ENCODE measurements around the gene SLC22A16. TPM values are rescaled to one million over a fixed set of nuclear protein-coding genes. Genes with fewer than 3 reads are reported as not detected.

The SLC22A16 gene
- total RNA-seq, 4 donors from 2014 or later, result not detected

DNA sequence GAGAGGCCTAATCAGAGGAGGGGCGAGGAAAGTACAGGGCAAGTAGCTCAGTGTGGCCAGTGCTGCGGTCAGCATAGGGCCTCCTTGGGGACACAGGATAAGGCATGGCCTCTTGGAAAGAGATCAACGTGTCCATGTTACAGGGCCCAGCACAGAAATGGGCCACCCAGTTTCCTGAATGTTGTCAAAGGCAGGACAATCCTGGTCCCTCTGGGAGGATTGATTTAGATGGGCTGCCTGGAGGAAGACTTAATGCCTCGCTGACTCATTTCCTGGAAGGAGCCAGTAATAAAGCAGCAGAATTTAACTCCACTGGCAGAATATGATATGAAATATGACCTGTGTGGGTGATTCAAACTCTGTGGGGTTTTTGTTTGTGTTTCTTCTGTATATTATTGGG is 77.6 kb downstream of the SLC22A16 start:
- 80 to 82% methylated on average over 4 of the region's 4 CpGs for WGBS, 2 donors
- Histone ChIP-seq H3K4me1 (peaks cover 0 to 12% (median 2%) of the 10 kb centered on the region in 4 donors), H3K27ac (peak overlapping the region in 2 of 4 donors; percentile 31 to 52), H3K9me3 (no peaks in the 10 kb centered on the region), H3K27me3 (no peaks in the 10 kb centered on the region), H3K4me3 (no peak overlapping the region), H3K36me3 (no peaks in the 10 kb centered on the region)
- TF ChIP-seq, protein P1, sequence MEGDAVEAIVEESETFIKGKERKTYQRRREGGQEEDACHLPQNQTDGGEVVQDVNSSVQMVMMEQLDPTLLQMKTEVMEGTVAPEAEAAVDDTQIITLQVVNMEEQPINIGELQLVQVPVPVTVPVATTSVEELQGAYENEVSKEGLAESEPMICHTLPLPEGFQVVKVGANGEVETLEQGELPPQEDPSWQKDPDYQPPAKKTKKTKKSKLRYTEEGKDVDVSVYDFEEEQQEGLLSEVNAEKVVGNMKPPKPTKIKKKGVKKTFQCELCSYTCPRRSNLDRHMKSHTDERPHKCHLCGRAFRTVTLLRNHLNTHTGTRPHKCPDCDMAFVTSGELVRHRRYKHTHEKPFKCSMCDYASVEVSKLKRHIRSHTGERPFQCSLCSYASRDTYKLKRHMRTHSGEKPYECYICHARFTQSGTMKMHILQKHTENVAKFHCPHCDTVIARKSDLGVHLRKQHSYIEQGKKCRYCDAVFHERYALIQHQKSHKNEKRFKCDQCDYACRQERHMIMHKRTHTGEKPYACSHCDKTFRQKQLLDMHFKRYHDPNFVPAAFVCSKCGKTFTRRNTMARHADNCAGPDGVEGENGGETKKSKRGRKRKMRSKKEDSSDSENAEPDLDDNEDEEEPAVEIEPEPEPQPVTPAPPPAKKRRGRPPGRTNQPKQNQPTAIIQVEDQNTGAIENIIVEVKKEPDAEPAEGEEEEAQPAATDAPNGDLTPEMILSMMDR (IDR thresholded peaks at IDR 0.05), result no peak
- no peak for TF ChIP-seq EP300 (IDR thresholded peaks at IDR 0.05)
- no peak for TF ChIP-seq POLR2A (IDR thresholded peaks at IDR 0.05)
- no peak for DNase-seq (ENCODE audit: low spot score in 2 of 2)

DNA sequence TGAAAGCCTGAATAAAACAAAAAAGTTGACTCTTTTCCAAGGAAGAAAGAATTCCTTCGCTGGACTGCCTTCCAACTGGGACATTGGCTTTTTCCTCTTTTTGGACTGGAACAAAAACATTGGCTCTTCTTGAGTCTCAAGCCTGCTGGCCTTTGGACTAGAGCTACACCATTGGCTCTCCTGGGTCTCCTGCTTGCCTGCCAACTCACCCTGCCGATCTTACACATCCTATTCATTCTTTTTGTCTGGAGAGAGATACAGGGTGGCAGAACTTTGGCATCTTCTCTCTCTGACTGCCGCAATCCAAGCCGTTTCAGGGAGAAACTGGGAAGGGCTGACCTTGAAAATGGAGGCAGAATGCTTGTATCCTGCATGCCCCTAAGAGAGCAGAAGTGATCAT is 81.2 kb downstream of the SLC22A16 start:
- H3K27ac ChIP-seq, result no peak overlapping the region
- 52 to 55% methylated on average over 4 of the region's 4 CpGs for WGBS, 2 donors
- no peaks in the 10 kb centered on the region for H3K27me3 ChIP-seq
- no peak for DNase-seq (ENCODE audit: low spot score in 2 of 2)
- H3K4me1 ChIP-seq, result peaks cover 0 to 17% (median 2%) of the 10 kb centered on the region in 4 donors
- no peaks in the 10 kb centered on the region for H3K9me3 ChIP-seq
- TF ChIP-seq EP300 (IDR thresholded peaks at IDR 0.05) (no peak), POLR2A (IDR thresholded peaks at IDR 0.05) (no peak)
- TF ChIP-seq, protein P1 (IDR thresholded peaks at IDR 0.05), result no peak
- H3K36me3 ChIP-seq, result no peaks in the 10 kb centered on the region
- no peak overlapping the region for H3K4me3 ChIP-seq

- no peak overlapping the region for H3K27ac ChIP-seq
- TF ChIP-seq EP300 (IDR thresholded peaks at IDR 0.05) (no peak), POLR2A (IDR thresholded peaks at IDR 0.05) (no peak)
- TF ChIP-seq, protein P1 (IDR thresholded peaks at IDR 0.05), result no peak
- H3K27me3 ChIP-seq, result no peaks in the 10 kb centered on the region
- WGBS, 2 donors, result 96 to 98% methylated on average over 4 of the region's 4 CpGs
- DNase-seq (ENCODE audit: low spot score in 2 of 2), result no peak
- H3K4me3 ChIP-seq, result no peak overlapping the region
- H3K4me1 ChIP-seq, result peaks cover 0 to 11% (median 1%) of the 10 kb centered on the region in 4 donors
- H3K36me3 ChIP-seq, result no peaks in the 10 kb centered on the region
- no peaks in the 10 kb centered on the region for H3K9me3 ChIP-seq
These were observed 82.0 kb downstream of the SLC22A16 start for GRCh38 chr6:110394409-110394808.

- 60 to 79% methylated on average over 5 of the region's 9 CpGs for WGBS, 2 donors
These were observed 83.7 kb downstream of the SLC22A16 start for GRCh38 chr6:110392727-110393126.

GRCh38 chr6:110390404-110390803 is 86.0 kb downstream of the SLC22A16 start:
- TF ChIP-seq POLR2A (IDR thresholded peaks at IDR 0.05) (no peak), EP300 (IDR thresholded peaks at IDR 0.05) (no peak)
- TF ChIP-seq, protein P1 (IDR thresholded peaks at IDR 0.05), result no peak
- no peak for DNase-seq (ENCODE audit: low spot score in 2 of 2)
- no peak overlapping the region for H3K4me3 ChIP-seq

More at GRCh38 chr6:110392727-110393126, 83.7 kb downstream of the SLC22A16 start:
- no peaks in the 10 kb centered on the region for H3K9me3 ChIP-seq
- no peak overlapping the region for H3K27ac ChIP-seq
- no peak for TF ChIP-seq POLR2A (IDR thresholded peaks at IDR 0.05)
- no peak for TF ChIP-seq EP300 (IDR thresholded peaks at IDR 0.05)
- TF ChIP-seq, protein P1 (IDR thresholded peaks at IDR 0.05), result no peak
- no peak for DNase-seq (ENCODE audit: low spot score in 2 of 2)
- H3K36me3 ChIP-seq, result no peaks in the 10 kb centered on the region
- peaks cover 0 to 5% (median 0%) of the 10 kb centered on the region in 4 donors for H3K4me1 ChIP-seq
- no peak overlapping the region for H3K4me3 ChIP-seq
- H3K27me3 ChIP-seq, result no peaks in the 10 kb centered on the region

More at GRCh38 chr6:110390404-110390803, 86.0 kb downstream of the SLC22A16 start:
- H3K27me3 ChIP-seq, result no peaks in the 10 kb centered on the region
- peaks cover 0 to 5% (median 0%) of the 10 kb centered on the region in 4 donors for H3K4me1 ChIP-seq
- H3K27ac ChIP-seq, result no peak overlapping the region
- 16 to 17% methylated on average over 2 of the region's 2 CpGs for WGBS, 2 donors
- H3K36me3 ChIP-seq, result no peaks in the 10 kb centered on the region
- H3K9me3 ChIP-seq, result no peaks in the 10 kb centered on the region

Measured in tibial nerve (tissue), 4 donors.